Right hindlimb (tissue), 1 donor: ENCODE results near the gene SMIM44.
"Not testable (repeated sequence)": the region's sequence is repeated elsewhere in the genome, so short reads cannot be mapped to it uniquely, and the experiment has no call there.

Source experiments
- DNase-seq: peaks from one replicate; pipeline ENCODE4 v3.0.0-alpha.2; 2018

SMIM44 gene

DNA sequence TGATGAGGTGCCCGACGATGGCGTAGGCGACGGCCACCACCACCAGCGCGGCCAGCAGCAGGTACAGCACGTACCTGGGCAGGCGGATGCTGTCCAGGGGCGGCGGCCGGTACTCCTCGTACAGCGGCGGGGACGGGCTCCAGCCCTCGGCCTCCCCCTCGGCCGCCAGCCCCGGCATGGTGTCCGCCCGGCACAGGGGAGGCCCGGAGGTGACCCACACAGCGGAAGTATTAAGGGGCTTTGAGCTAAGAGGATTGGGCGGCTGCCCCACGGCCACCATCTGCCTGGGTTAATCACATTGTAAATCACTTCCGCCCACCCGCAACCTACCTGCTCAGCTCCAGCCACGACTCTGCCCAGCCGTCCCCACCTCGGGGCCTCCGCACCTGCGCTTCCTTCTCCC is at the start of gene SMIM44:
Gene SMIM44, minus strand, starts transcription at position 216 of the 403 bp plus-strand sequence. Its CDS starts 38 bp downstream, at position 178.
- no peak for DNase-seq

DNA sequence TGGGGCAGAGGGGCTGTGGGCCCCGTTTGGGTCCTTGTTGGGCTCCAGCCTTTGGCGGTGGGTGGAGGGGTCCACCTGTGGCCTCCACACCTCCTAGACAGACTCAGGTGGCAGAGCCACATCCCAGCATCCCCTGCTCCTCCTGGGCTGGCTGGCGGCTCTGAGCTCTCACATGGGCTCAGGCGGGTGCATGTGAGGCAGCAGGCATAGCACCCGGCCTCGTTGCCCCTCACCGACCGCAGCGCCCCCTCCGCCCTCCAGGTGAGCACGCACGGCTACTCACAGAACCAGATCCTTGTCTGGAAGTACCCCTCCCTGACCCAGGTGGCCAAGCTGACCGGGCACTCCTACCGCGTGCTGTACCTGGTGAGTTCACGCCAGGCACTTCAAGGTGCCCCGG is 49.8 kb upstream of the SMIM44 start:
- no peak for DNase-seq

DNA sequence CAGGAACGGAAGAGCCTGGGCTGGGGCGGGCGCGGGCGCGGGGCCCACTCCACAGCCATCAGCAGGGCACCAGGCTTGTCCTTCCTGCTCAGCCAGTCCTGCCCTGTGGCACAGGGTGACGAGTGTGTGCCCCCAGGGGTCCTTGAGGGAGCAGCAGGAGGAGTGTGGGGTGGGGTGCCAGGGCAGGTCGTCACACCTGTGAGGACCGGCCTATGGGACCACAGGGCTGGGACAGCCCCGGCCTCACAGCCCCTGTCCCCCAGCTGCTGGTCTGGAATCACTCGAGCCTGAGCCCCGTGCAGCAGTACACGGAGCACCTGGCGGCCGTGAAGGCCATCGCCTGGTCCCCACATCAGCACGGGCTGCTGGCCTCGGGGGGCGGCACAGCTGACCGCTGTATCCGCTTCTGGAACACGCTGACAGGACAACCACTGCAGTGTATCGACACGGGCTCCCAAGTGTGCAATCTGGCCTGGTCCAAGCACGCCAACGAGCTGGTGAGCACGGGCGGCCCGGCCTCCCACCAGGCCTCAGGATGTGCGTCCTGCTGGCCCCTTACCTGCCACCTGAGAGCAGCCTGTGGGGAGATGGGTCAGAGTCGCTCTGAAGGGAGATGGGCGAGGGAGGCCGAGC is 49.0 kb upstream of the SMIM44 start:
- no peak for DNase-seq

DNA sequence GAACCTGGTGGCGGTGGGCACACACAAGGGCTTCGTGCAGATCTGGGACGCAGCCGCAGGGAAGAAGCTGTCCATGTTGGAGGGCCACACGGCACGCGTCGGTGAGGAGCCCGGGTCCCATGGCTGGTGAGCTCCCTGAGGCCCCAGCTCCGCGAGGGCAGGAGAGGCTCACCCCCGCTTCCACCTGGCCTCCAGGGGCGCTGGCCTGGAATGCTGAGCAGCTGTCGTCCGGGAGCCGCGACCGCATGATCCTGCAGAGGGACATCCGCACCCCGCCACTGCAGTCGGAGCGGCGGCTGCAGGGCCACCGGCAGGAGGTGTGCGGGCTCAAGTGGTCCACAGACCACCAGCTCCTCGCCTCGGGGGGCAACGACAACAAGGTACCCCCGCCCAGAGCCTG is 48.5 kb upstream of the SMIM44 start:
- no peak for DNase-seq

DNA sequence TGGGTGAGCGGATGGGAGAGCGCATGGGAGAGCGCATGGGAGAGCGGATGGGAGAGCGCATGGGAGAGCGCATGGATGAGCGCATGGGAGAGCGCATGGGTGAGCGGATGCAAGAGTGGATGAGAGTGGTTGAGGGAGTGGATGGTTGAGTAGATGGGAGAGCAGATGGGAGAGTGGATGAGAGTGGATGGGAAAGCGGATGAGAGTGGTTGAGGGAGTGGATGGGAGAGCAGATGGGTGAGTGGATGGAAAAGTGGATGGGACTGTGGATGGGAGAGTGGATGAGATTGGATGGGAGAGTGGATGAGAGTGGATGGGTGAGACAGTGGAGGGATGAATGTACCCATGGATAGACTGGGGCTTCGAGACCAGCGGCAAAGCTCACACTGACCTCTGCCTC is 47.1 kb upstream of the SMIM44 start:
- DNase-seq, result no peak

DNA sequence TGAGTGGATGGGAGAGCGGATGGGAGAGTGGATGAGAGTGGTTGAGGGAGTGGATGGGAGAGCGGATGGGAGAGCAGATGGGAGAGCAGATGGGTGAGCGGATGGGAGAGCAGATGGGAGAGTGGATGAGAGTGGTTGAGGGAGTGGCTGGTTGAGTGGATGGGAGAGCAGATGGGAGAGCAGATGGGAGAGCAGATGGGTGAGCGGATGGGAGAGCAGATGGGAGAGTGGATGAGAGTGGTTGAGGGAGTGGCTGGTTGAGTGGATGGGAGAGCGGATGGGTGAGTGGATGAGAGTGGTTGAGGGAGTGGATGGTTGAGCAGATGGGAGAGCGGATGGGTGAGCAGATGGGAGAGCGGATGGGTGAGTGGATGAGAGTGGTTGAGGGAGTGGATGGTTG is 46.1 kb upstream of the SMIM44 start:
- DNase-seq, result not testable (repeated sequence)

DNA sequence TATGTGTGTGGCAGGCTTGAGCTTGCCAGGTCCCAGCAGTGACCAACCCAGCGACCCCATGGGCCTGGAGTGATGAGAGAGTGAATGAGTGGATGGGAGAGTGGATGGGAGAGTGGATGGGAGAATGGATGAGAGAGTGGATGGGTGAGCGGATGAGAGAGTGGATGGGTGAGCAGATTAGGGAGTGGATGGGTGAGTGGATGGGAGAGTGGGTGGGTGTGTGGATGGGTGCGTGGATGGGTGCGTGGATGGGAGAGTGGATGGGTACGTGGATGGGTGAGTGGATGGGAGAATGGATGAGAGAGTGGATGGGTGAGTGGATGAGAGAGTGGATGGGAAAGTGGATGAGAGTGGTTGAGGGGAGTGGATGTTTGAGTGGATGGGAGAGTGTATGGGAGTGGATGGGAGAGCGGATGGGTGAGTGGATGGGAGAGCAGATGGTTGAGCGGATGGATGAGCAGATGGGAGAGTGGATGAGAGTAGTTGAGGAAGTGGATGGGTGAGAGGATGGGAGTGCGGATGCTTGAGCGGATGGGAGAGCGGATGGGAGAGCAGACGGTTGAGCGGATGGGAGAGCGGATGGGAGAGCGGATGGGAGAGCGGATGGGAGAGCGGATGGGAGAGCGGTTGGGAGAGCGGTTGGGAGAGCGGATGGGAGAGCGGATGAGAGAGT is 45.4 kb upstream of the SMIM44 start:
- no peak for DNase-seq

DNA sequence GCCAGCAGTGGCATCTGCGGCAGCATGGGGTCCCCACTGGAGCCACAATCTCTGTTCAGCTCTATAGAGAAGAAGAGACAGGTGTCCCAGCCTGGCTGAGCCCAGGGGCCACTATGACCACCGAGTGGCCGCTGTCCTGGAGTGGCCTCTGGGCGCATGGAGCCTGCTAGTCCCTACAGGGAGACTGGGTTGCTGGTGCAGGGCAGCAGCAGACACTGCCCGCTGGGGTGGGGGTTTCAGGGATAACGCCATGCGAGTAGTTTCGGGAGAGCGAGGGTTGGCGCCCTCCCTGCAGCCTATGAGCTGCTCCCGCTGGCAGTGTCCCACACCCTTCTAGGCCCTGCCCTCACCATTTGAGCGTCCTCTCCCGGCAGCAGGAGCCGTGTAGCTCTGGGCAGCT is 44.8 kb upstream of the SMIM44 start:
- no peak for DNase-seq

DNA sequence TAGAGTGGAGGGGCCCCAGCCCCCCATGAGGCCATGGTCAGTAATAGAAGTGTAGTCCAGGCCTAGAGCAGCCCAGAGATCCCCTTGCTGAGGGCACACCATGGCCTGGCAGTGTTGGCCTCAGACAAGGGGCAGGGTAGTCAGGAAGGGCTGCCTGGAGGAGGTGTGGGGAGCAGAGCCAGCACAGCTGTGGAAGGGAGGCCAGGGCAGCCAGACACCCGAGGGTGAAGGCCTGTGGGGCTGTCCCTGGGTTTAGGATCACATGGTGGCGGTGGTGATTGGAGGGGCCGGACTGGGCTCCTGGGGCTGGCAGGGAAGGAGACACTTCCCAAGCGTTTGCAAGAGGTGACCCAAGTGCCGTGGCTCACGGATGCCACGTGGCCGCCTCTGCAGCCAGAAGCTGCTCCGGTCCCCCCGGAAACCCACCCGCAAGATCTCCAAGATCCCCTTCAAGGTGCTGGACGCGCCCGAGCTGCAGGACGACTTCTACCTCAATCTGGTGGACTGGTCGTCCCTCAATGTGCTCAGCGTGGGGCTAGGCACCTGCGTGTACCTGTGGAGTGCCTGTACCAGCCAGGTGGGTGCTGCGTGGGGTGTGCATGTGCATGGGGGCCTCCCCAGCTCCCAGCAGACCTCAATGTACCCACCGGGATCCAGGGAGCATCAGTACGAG is 44.1 kb upstream of the SMIM44 start:
- DNase-seq, result no peak

DNA sequence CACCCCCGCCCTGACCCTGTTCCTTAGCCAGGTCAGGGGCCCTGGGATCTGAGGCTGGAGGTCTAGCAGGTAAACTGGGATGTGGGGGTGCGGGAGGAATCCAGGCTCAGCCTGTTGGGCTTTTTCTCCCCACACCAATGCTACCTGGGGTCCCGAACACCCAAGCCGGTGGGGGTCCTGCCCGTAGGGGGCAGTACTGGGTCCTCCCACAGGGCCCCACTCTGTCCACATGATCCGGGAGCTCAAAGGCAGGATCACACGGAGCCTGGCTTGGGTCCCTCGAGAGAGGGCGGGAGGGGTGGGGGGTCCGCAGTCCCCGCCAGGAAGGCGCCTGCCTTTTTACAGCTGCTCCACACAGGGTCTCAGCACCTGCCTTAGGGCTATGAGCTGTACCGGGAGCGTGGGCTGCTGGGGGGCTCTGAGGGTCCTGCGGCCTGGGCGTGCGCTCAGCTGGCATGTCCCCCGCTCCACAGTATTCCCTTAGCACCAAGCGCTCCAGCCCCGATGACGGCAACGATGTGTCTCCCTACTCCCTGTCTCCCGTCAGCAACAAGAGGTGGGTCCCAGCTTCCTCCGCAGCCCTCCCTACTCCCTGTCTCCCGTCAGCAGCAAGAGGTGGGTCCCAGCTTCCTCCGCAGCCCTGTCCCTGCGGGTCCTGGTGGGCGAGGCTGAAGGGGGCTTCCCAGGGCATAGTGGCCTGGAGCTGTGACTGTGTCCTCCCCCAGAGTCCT is 43.4 kb upstream of the SMIM44 start:
- no peak for DNase-seq

DNA sequence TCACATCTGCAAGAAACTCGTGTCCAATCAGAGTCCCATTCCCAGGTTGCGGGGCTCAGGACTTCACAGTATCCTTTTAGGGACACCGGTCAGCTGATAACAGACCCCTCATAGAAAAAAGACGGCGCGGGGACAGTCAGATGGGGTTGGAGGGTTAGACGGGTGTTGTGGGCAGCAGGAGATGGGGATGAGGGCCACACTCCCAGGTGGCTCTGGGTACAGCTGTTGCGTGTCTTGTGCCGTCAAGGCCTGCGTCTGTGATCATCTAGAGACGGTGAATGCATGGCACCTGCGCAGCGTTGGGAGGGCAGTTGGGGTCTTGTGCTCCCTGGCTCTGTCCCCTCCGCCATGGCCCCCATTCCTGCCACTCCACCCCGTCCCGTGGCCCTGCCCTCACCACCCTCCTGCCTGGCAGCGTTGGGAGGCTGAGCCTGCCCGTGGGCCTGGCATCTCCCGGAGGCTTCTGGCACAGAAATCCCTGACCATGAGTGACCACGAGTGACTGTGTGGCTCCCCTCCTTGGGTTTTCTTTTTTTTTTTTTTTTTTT is 41.7 kb upstream of the SMIM44 start:
- no peak for DNase-seq

DNA sequence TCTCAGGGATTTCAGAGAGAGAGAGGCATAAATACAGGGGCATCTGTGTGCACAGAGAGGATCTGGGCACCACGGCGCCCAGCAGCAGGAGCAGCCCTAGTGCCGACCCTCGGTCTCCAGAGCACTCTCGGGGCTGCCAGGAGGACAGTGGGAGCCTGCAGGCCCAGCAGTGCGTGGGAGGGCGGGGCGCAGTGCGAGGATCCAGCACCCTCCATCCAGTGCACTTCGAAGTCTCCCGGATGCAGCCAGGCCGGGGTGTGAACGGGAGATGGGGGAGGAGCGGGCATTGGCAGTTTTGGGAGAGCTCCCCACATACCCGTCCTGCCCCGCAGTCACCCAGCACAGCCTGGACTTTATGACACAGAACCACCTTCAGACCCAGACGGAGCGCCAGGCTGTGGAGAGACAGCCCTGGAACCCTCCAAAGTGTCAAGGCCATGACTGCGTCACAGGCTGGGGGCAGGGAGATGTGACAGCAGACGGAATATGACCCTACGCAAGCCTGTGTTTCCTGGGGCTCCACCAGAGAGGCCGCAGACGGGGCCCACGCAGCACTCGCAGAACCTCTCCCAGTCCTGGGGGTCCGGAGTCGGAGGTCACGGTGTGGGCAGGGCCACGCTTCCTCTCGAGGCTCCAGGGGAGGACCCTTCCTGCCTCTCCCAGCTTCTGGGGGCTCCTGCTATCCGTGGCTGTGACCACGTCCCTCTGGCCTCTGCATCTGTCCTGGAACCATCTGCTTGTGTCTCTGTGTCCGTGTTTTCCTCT is 41.0 kb upstream of the SMIM44 start:
- no peak for DNase-seq

DNA sequence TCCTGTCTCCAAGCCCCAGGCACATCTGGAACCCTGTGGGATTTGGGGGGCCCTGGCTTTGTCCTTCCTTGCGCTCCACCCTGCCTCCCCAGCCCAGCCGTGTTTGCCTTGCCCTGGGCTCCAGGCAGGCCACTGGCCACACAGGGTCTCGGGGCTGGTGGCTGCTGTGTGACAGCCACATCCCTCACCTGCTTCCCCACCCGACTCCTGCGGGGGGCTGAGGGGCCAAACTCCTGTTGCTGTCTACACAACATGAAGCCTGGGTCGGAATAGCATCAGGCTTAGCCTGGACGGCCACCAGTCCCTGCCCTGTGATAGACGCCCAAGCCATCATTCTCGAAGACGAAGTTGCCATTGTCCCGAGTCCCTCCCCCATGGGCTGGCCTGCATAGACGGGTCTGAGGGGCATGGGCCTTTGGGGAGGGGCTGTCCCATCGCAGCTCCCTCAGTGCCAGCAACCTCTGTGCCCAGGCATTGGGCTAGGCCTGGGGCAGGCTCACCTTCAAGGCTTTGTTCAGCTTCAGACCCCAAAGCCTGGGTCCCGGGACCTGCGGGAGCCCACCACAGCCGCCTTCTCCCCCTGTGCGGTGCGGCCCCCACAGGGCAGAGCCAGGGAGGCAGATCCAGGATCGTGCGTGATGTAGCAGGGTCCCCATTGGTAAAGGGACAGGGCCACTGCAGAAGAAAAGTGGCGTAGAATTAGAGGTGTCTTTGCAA is 40.3 kb upstream of the SMIM44 start:
- DNase-seq, result no peak

DNA sequence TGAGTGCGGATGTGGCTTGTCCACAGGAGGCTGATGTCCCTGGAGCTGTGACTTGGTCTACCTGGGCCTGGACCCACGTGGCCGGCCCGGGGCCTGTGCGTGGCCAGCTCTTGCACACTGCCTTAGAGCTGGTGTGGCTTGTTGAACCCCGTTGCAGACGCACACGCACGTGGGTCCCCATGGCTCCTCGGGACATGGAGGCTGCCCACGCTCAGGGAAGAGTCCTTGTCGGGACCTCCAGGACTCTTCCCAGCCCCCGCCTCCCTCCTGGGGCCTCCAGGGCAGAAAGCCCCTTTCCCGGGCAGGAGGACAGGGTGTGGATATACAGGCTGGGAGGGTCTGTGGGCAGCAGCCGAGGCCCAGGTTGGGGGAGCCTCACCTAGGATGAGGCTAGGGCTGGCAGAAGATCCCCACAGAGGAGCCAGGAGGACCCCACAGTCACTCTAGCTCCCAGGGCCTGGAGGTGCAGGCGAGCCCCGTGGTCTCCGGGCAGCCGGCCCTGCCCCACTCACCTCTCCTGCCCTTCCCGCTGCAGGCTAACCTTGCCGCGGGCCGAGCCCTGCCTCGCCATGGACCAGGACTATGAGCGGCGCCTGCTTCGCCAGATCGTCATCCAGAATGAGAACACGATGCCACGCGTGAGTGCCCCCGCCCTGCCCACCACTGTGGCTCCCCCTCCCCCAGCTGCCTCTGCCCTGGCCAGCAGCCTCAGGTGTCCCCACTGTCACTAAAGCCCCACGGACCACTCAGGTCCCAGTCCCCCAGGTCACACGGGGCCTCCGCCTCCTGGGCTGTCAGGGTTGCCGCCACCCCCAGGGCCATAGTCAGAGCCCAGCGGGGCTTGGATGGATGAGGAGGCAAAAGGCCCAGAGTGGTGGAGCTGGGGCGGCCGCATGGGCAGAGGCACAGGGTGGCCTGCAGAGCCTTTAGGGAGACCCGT is 39.5 kb upstream of the SMIM44 start:
- no peak for DNase-seq

DNA sequence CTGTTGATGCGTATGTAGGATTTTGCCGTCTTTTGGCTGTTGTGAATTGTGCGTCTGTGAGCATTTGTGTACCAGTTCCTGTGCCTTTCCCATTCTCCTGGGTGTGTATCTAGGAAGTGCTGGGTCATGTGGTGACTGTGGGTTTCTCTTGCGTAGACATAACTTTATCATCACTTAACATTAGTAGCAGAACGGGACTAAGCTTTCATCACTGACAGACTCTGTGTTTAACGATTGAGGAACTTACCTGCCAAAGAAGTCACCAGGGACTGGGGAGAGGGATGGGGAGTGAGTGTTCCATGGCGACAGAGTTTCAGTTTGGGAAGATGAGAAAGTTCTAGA is 37.8 kb upstream of the SMIM44 start:
- DNase-seq, result no peak

DNA sequence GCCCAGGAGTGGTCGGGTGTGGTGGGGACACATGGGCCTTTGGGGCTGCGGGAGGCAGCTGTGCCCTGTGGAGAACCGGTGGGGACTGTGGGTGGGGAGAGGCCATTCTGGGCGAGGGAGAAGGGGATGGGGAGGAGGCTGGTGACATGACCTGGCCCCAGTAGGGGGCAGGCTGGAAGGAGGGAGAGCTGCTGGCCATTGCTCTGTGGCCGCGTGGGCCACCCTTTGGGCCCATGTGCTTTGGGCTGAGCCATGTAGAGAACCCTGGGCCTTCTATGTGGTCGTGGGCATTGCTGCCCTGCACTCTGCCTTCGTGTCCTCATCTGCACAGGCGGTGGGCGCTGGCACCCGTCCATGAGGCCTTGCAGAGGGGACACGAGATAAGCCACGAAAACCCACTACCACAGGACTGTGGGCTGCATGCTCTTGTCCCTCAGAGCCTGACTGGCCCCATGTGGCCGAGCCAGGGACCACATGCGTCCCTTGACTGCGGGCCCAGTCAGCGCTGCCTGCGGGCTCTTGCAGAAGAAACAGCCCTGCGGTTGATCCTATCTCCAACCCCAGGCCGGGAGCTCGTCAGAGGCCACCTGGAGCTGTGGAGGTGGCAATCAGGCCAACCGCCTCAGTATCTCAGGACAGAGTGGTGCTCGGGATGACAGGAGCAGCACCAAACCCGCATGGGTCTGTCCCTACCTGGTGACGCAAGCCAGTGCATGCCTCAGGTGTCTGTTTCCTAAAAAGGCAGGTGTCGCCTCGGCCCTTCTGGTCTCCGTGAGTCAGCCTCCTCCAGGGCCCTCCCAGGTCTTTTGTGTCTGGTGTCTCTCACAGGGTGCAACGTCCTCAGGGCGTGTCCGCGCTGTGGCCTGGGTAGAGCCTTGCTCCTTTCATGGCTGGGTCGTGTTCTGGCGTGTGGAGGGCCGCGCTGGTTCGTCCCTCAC is 37.2 kb upstream of the SMIM44 start:
- DNase-seq, result no peak

DNA sequence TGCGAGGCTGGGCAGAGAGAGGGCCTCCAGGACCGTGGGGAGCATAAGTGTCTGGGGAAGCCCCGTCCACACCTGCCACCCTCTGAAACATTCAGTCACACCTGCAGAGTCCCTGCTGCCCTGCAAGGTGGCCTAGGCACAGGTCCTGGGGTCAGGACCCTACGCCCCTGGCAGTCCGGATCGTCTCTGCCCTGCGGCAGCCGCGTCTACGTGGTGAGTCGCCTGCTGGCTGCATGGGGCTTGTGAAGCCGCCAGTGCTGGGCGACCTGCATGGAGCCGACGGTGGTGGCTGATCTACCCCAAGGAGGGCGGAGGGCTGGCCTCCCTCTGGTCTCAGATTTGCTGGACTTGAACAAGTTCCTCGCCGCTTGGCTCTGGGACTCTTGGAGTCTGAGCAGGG is 35.9 kb upstream of the SMIM44 start:
- DNase-seq, result no peak

DNA sequence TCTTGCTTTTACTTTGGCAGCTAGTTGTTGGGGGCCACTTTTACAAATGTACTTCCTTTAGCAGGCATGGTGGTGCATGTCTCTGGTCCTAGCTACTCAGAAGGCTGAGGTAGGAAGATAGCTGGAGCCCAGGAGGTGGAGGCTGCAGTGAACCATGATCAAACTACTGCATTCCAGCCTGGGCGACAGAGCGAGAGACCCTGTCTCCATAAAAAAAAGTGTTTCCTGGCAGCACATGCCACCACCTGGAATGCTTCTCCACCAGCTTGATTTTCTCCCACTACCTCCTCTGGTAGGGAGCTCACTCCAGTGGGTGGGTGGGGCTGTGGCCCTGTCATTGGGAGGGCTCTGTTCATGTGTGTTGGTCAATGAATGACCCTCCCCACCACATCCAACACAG is 35.4 kb upstream of the SMIM44 start:
- no peak for DNase-seq

DNA sequence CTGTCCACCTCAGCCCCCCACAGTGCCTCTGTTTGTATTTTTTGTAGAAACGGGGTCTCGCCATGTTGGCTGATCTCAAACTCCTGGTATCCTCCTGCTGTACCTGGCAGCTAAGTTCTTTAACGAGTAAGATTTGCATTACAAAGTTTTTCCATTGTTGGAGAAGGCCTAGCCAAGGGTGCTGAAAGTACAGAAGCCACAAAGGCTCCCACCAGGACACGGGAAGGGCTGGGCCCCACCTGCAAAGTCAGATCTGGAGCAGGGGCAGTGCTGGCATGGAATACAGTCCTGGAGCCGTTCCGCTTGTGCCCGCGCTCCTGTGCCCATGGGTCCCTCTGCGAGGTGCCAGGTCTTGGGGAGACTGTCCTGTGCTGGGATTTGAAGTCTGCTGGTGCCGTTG is 35.0 kb upstream of the SMIM44 start:
- no peak for DNase-seq

DNA sequence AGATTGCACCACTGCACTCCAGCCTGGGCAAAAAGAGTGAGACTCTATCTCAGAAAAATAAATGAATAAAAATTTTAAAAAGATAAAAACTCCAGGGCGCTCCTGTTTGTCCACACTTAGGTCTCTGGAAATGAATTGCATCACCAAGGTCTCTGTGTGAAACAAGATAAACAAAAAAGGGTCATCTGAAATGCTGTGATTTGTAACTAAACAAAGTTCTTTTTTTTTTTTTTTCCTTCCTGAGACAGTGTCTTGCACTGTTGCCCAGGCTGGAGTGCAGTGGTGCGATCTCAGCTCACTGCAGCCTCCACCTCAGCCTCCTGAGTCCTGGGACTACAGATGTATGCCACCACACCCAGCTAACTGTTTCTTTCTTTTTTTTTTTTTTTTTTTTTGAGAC is 34.4 kb upstream of the SMIM44 start:
- no peak for DNase-seq
